8988T (cell line): ENCODE data around the gene ELOVL2.
"Not testable (repeated sequence)": the region's sequence is repeated elsewhere in the genome, so short reads cannot be mapped to it uniquely, and the experiment has no call there.

Experiments
- DNase-seq: peaks from one replicate; pipeline ENCODE4 v3.0.0; 2011

The ELOVL2 gene

GRCh38 chr6:11017090-11017489 lies 27.0 kb downstream of the ELOVL2 start:
- no peak for DNase-seq

- DNase-seq: no peak
These were observed 27.7 kb downstream of the ELOVL2 start for GRCh38 chr6:11016452-11016851.

GRCh38 chr6:11015102-11015501 lies 29.0 kb downstream of the ELOVL2 start:
- no peak for DNase-seq

GRCh38 chr6:11013721-11014070 lies 30.4 kb downstream of the ELOVL2 start:
- DNase-seq: no peak

GRCh38 chr6:11012976-11013720 lies 31.0 kb downstream of the ELOVL2 start:
- DNase-seq: no peak

- no peak for DNase-seq
These were observed 31.8 kb downstream of the ELOVL2 start for GRCh38 chr6:11012295-11012754.

- peak; percentile 26 for DNase-seq
These were observed 32.3 kb downstream of the ELOVL2 start for GRCh38 chr6:11011787-11012234.

GRCh38 chr6:11009353-11009752 lies 34.8 kb downstream of the ELOVL2 start:
- DNase-seq: peak; percentile 21

- DNase-seq: no peak
These were observed 35.3 kb downstream of the ELOVL2 start for GRCh38 chr6:11008821-11009220.

GRCh38 chr6:11007715-11008608 lies 36.1 kb downstream of the ELOVL2 start:
- DNase-seq: no peak

- no peak for DNase-seq
These were observed 38.0 kb downstream of the ELOVL2 start for GRCh38 chr6:11006061-11006460.

- DNase-seq: not testable (repeated sequence)
These were observed 40.8 kb downstream of the ELOVL2 start for GRCh38 chr6:11003297-11003696.

GRCh38 chr6:11002176-11002575 lies 41.9 kb downstream of the ELOVL2 start:
- no peak for DNase-seq

- no peak for DNase-seq
These were observed 44.1 kb downstream of the ELOVL2 start for GRCh38 chr6:10999994-11000393.

GRCh38 chr6:10995114-10995707 lies 48.9 kb downstream of the ELOVL2 start:
- DNase-seq: no peak

GRCh38 chr6:10993896-10994295 lies 50.2 kb downstream of the ELOVL2 start:
- DNase-seq: no peak

- no peak for DNase-seq
These were observed 53.0 kb downstream of the ELOVL2 start for GRCh38 chr6:10991115-10991514.

GRCh38 chr6:10989587-10989986 lies 54.5 kb downstream of the ELOVL2 start:
- DNase-seq: no peak

- DNase-seq: not testable (repeated sequence)
These were observed 59.1 kb downstream of the ELOVL2 start for GRCh38 chr6:10984959-10985358.

GRCh38 chr6:10981409-10981808 lies 62.7 kb downstream of the ELOVL2 start:
- DNase-seq: no peak

- no peak for DNase-seq
These were observed 64.5 kb downstream of the ELOVL2 start for GRCh38 chr6:10979603-10980002.

GRCh38 chr6:10977231-10977968 lies 66.7 kb downstream of the ELOVL2 start:
- DNase-seq: no peak

GRCh38 chr6:10976571-10976970 lies 67.5 kb downstream of the ELOVL2 start:
- DNase-seq: no peak
